ENCODE data around the gene RBP3. TPM values are rescaled to one million over a fixed set of nuclear protein-coding genes. Genes with fewer than 3 reads are reported as not detected.

The RBP3 gene
- total and polyA plus RNA-seq, 8 donors: not detected

DNA sequence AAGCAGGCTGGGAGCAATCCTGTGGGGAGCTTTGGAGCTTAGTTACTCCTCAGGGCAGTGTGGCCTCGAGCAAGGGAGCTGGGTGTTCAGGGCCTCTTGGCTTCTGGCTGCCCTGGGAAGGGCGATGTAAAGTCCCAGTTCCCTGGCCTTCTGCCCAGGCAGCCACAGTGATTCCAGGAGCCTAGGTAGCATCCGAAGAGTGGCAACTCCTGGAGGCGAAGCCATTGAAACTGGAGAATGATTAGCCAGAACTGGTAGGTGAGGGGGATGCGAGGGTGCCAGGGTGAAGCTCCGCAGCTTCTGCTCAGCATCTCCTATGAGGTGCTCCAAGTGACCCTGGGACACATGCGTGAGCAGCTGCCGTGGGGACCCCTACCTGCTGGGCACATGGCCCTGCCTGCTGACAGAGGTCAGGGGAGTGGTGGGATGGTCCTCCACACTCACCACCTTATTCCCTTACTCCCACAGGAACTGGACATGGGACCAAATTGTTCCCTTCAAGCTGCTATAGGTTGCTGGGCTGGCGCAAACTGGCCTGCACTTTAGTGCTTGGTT is 33.7 kb upstream of the RBP3 start:
- Histone ChIP-seq H3K4me3 (no peak overlapping the region), H3K27ac (no peak overlapping the region), H3K9me3 (no peaks in the 10 kb centered on the region), H3K36me3 (no peaks in the 10 kb centered on the region), H3K4me1 (peaks cover 7 to 15% (median 14%) of the 10 kb centered on the region in 4 donors), H3K27me3 (peaks cover 0 to 5% (median 0%) of the 10 kb centered on the region in 3 donors)
- 67 to 83% (median 79%) methylated on average over 7 to 9 of the region's 9 CpGs for WGBS, 5 donors
- TF ChIP-seq POLR2AphosphoS5 (IDR thresholded peaks at IDR 0.05) (no peak), EP300 (IDR thresholded peaks at IDR 0.05) (no peak), POLR2A (IDR thresholded peaks at IDR 0.05) (no peak)
- TF ChIP-seq, protein P1, sequence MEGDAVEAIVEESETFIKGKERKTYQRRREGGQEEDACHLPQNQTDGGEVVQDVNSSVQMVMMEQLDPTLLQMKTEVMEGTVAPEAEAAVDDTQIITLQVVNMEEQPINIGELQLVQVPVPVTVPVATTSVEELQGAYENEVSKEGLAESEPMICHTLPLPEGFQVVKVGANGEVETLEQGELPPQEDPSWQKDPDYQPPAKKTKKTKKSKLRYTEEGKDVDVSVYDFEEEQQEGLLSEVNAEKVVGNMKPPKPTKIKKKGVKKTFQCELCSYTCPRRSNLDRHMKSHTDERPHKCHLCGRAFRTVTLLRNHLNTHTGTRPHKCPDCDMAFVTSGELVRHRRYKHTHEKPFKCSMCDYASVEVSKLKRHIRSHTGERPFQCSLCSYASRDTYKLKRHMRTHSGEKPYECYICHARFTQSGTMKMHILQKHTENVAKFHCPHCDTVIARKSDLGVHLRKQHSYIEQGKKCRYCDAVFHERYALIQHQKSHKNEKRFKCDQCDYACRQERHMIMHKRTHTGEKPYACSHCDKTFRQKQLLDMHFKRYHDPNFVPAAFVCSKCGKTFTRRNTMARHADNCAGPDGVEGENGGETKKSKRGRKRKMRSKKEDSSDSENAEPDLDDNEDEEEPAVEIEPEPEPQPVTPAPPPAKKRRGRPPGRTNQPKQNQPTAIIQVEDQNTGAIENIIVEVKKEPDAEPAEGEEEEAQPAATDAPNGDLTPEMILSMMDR (IDR thresholded peaks at IDR 0.05): no peak
- no peak for DNase-seq
- intact Hi-C loops (cut with DNase I; ENCODE audit: low total_unique reads): loop anchor here (5.0 kb wide), 1 partner anchor 262 kb away; no protein-coding TSS in a partner anchor

DNA sequence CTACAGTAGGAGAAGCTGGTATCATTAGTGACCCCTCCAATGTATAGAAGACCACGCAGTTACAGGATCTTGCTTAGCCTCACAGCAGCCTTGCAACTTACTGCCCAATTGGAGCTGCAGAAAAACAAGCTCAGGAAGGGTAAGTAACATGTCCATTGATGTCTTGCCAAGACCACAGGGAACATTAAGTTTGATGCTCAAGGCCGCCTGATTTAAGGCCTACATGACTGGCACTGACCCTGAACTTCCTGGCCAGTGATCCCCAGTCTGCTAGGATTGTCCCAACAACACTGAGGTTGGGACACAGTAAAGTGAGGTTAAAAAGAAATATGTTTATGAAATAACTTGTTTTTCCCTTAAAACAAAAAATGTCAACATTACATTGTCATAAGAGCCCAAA is 32.7 kb upstream of the RBP3 start:
- Histone ChIP-seq H3K27me3 (peaks cover 0 to 10% (median 0%) of the 10 kb centered on the region in 3 donors), H3K4me3 (no peak overlapping the region), H3K4me1 (peaks cover 7 to 15% (median 14%) of the 10 kb centered on the region in 4 donors), H3K9me3 (no peaks in the 10 kb centered on the region), H3K36me3 (no peaks in the 10 kb centered on the region), H3K27ac (no peak overlapping the region)
- TF ChIP-seq POLR2AphosphoS5 (IDR thresholded peaks at IDR 0.05) (no peak), EP300 (IDR thresholded peaks at IDR 0.05) (no peak)
- TF ChIP-seq, protein P1 (IDR thresholded peaks at IDR 0.05): no peak
- WGBS, 5 donors: 80 to 97% (median 93%) methylated on average over 2 of the region's 2 CpGs
- intact Hi-C loops (cut with DNase I; ENCODE audit: low total_unique reads): loop anchor here (5.0 kb wide), 1 partner anchor 288 kb away; no protein-coding TSS in a partner anchor
- no peak for DNase-seq

DNA sequence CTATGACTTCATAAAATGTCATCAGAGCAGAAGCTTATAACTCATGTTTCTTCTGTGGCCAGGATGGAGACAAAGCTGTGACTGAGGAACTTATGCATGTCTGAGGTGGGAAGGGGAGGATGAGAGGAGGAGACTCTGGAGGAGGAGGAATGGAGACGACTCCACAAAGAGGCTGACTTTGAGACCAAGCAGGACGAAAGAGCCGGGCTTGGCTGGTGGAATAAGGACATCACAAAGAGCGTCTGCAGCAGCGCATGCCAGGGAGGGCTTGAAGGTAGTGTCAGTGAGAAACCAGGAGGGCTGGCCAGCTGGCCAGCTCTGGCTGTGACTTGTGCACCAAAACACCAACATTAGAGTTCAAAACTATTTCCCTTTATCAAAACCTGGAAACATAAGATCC is 32.0 kb upstream of the RBP3 start:
- intact Hi-C loops (cut with DNase I; ENCODE audit: low total_unique reads): loop anchor here (5.0 kb wide), 1 partner anchor 289 kb away; no protein-coding TSS in a partner anchor
- Histone ChIP-seq H3K36me3 (no peaks in the 10 kb centered on the region), H3K27ac (no peak overlapping the region), H3K27me3 (peaks cover 0 to 16% (median 4%) of the 10 kb centered on the region in 3 donors), H3K9me3 (no peaks in the 10 kb centered on the region), H3K4me1 (peaks cover 4 to 10% (median 10%) of the 10 kb centered on the region in 4 donors), H3K4me3 (no peak overlapping the region)
- DNase-seq: no peak
- TF ChIP-seq POLR2AphosphoS5 (IDR thresholded peaks at IDR 0.05) (no peak), EP300 (IDR thresholded peaks at IDR 0.05) (no peak)
- TF ChIP-seq, protein P1 (IDR thresholded peaks at IDR 0.05): no peak
- WGBS, 5 donors: 75 to 90% (median 79%) methylated on average over 5 of the region's 5 CpGs

DNA sequence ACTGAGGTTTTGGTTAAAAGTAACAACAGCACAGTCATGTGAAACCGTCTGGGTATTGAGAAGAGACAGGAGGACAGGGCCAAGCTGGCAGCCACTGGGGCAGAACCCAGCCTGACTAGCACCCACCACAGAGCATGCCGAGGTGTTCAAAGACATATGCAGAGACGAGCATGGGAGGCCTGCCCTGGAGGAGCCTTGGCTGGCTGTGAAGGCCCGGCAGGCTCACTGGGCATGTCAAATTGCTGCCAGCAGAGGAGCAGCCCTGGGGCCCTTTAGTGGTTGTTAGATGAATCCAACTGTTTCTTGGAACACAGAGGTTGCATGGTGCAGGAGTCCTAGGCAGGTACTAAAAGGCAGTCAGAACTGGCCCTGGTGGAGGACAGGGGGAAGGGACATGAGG is 30.9 kb upstream of the RBP3 start:
- intact Hi-C loops (cut with DNase I; ENCODE audit: low total_unique reads): loop anchor here (5.0 kb wide), 1 partner anchor 290 kb away; no protein-coding TSS in a partner anchor
- Histone ChIP-seq H3K4me1 (no peaks in the 10 kb centered on the region), H3K27ac (no peak overlapping the region), H3K27me3 (peaks cover 0 to 21% (median 7%) of the 10 kb centered on the region in 3 donors), H3K36me3 (no peaks in the 10 kb centered on the region), H3K4me3 (no peak overlapping the region), H3K9me3 (no peaks in the 10 kb centered on the region)
- WGBS, 5 donors: 70 to 89% (median 79%) methylated on average over 4 of the region's 4 CpGs
- no peak for TF ChIP-seq EP300 (IDR thresholded peaks at IDR 0.05)
- TF ChIP-seq, protein P1 (IDR thresholded peaks at IDR 0.05): no peak
- no peak for TF ChIP-seq POLR2A (IDR thresholded peaks at IDR 0.05)
- no peak for TF ChIP-seq POLR2AphosphoS5 (IDR thresholded peaks at IDR 0.05)
- DNase-seq: no peak

Data from stomach (tissue), 9 donors.